A673 (cell line): ENCODE results near the gene CTSH. TPM values are rescaled to one million over a fixed set of nuclear protein-coding genes. Genes with fewer than 3 reads are reported as not detected.

Source experiments
- BruUV-seq: library from RNA; stranded (reverse); fragments of 400-500 nt; replicated peaks from 2 replicates; lab custom pipeline; 2021; lab: Mats Ljungman, UMichigan
- CTCF ChIA-PET: fragments of 300-600 bp; sonication (Branson Sonifier 250); formaldehyde crosslinking; loops from one replicate; lab custom pipeline; 2022; ENCODE audit warnings: antibody characterized with exemption; lab: Charles Lee
- POLR2A ChIA-PET: fragments of 300-600 bp; sonication (Branson Sonifier 250); formaldehyde crosslinking; loops from one replicate; lab custom pipeline; 2022; ENCODE audit warnings: antibody characterized with exemption; ENCODE audit not compliant: low non-redundant PET; lab: Charles Lee
- DNase-seq: peaks from one replicate; pipeline ENCODE4 v3.0.0-alpha.2; 2015; ENCODE audit warnings: low spot score
- H3K27ac ChIP-seq: fragments of 200-600 bp; sonication (generic); 2 replicates; pipeline ENCODE4 v1.5.1; 2016; ENCODE audit warnings: mixed run types, low read depth, mild to moderate bottlenecking, mixed read lengths, antibody characterized with exemption, low read length; ENCODE audit not compliant: poor library complexity, severe bottlenecking
- H3K27me3 ChIP-seq: fragments of 200-600 bp; sonication (generic); replicated peaks from 2 replicates; pipeline ENCODE4 v1.6.1; 2017; ENCODE audit warnings: mixed run types, low read depth, mild to moderate bottlenecking, mixed read lengths, antibody characterized with exemption, low read length; ENCODE audit not compliant: insufficient read depth, poor library complexity
- H3K36me3 ChIP-seq: fragments of 200-600 bp; sonication (generic); 2 replicates; pipeline ENCODE4 v1.6.1; 2016; ENCODE audit warnings: mixed run types, mild to moderate bottlenecking, mixed read lengths, antibody characterized with exemption, low read length; ENCODE audit not compliant: insufficient read depth, poor library complexity, severe bottlenecking
- H3K4me1 ChIP-seq: fragments of 200-600 bp; sonication (generic); 2 replicates; pipeline ENCODE4 v1.6.1; 2017; ENCODE audit warnings: mixed run types, mild to moderate bottlenecking, mixed read lengths, antibody characterized with exemption, low read length; ENCODE audit not compliant: insufficient read depth, poor library complexity, severe bottlenecking
- H3K4me3 ChIP-seq: fragments of 200-600 bp; sonication (generic); 2 replicates; pipeline ENCODE4 v1.5.1; 2016; ENCODE audit warnings: low read depth, mixed run types, mild to moderate bottlenecking, mixed read lengths, low read length; ENCODE audit not compliant: poor library complexity, severe bottlenecking
- H3K9me3 ChIP-seq: fragments of 200-600 bp; sonication (generic); 2 replicates; pipeline ENCODE4 v1.6.1; 2016; ENCODE audit warnings: mixed run types, low read depth, mild to moderate bottlenecking, mixed read lengths, antibody characterized with exemption, low read length; ENCODE audit not compliant: poor library complexity, severe bottlenecking
- EZH2 ChIP-seq: fragments of 200-600 bp; sonication (generic); IDR thresholded peaks from 2 replicates; pipeline ENCODE4 v1.6.1; 2017; ENCODE audit warnings: borderline replicate concordance, low read depth, mild to moderate bottlenecking, mixed read lengths, antibody characterized with exemption, low read length; ENCODE audit not compliant: poor library complexity, severe bottlenecking
- intact Hi-C: fragments of 100-400 bp; cut with micrococcal nuclease; formaldehyde crosslinking; loops from one replicate; pipeline ENCODE4 v1.10.0; 2022; ENCODE audit not compliant: unreplicated experiment
- total RNA-seq: library from RNA; stranded (reverse); gene quantifications from 2 replicates; pipeline ENCODE4 v1.2.3, GENCODE V29; 2021
- TF ChIP-seq, protein P1 (sequence below): fragments of 300-800, 200-600 bp; sonication (generic); conservative IDR thresholded peaks from 2 replicates; pipeline ENCODE4 v1.5.1; 2017; ENCODE audit warnings: low read depth, mild to moderate bottlenecking, antibody characterized with exemption, low read length, moderate library complexity, mixed read lengths

Gene CTSH
- total RNA-seq, 1 experiment from 2014 or later, result 2.2 TPM

- no peak for DNase-seq
- ChIA-PET POLR2A (no interaction called here), CTCF (no interaction called here)
- Histone ChIP-seq H3K4me1 (no peaks in the 10 kb centered on the region), H3K4me3 (no peak overlapping the region), H3K36me3 (no peaks in the 10 kb centered on the region), H3K27me3 (no peaks in the 10 kb centered on the region), H3K9me3 (no peaks in the 10 kb centered on the region), H3K27ac (no peak overlapping the region)
- intact Hi-C loops, result no loop called here
- no peak for TF ChIP-seq EZH2
- TF ChIP-seq, protein P1, sequence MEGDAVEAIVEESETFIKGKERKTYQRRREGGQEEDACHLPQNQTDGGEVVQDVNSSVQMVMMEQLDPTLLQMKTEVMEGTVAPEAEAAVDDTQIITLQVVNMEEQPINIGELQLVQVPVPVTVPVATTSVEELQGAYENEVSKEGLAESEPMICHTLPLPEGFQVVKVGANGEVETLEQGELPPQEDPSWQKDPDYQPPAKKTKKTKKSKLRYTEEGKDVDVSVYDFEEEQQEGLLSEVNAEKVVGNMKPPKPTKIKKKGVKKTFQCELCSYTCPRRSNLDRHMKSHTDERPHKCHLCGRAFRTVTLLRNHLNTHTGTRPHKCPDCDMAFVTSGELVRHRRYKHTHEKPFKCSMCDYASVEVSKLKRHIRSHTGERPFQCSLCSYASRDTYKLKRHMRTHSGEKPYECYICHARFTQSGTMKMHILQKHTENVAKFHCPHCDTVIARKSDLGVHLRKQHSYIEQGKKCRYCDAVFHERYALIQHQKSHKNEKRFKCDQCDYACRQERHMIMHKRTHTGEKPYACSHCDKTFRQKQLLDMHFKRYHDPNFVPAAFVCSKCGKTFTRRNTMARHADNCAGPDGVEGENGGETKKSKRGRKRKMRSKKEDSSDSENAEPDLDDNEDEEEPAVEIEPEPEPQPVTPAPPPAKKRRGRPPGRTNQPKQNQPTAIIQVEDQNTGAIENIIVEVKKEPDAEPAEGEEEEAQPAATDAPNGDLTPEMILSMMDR, result no peak
- no TSS peak for BruUV-seq
These were observed 12.1 kb upstream of the CTSH start for GRCh38 chr15:78956937-78957336.

- POLR2A ChIA-PET, result no interaction called here
- Histone ChIP-seq H3K4me3 (no peak overlapping the region), H3K27me3 (no peaks in the 10 kb centered on the region), H3K36me3 (no peaks in the 10 kb centered on the region), H3K4me1 (no peaks in the 10 kb centered on the region), H3K9me3 (no peaks in the 10 kb centered on the region), H3K27ac (no peak overlapping the region)
- intact Hi-C loops, result no loop called here
- DNase-seq, result no peak
- CTCF ChIA-PET, result no interaction called here
- TF ChIP-seq EZH2, result no peak
- TF ChIP-seq, protein P1, result no peak
- no TSS peak for BruUV-seq
These were observed 10.5 kb upstream of the CTSH start for GRCh38 chr15:78955355-78955754.

- H3K36me3 ChIP-seq, result no peaks in the 10 kb centered on the region
- CTCF ChIA-PET, result no interaction called here
These were observed 7.0 kb upstream of the CTSH start for GRCh38 chr15:78951841-78952238.

More at GRCh38 chr15:78951841-78952238, 7.0 kb upstream of the CTSH start:
- H3K27me3 ChIP-seq, result no peaks in the 10 kb centered on the region
- TF ChIP-seq EZH2, result no peak
- TF ChIP-seq, protein P1, result no peak
- no peaks in the 10 kb centered on the region for H3K4me1 ChIP-seq
- H3K27ac ChIP-seq, result no peak overlapping the region
- POLR2A ChIA-PET, result no interaction called here
- intact Hi-C loops, result no loop called here
- no peak for DNase-seq
- no TSS peak for BruUV-seq
- H3K9me3 ChIP-seq, result no peaks in the 10 kb centered on the region
- no peak overlapping the region for H3K4me3 ChIP-seq
